Measurements from ENCODE around the gene ANGPTL2. TPM values are rescaled to one million over a fixed set of nuclear protein-coding genes. Genes with fewer than 3 reads are reported as not detected.

Gene ANGPTL2
- total and polyA plus RNA-seq, 2 of the 4 experiments (the other 2 are of a cell fraction): 9.5 to 25.1 TPM

GRCh38 chr9:127106466-127106855 lies 16.0 kb downstream of the ANGPTL2 start:
- in situ Hi-C loops (cut with MboI; ENCODE audit: low sequenced_read_pairs) (no loop called here), dilution Hi-C loops (cut with HindIII; ENCODE audit: low sequenced_read_pairs, unreplicated experiment) (no loop called here), intact Hi-C loops (cut with micrococcal nuclease) (no loop called here)
- no peak for ATAC-seq (ENCODE audit: low read depth)
- Histone ChIP-seq H3K56ac (ENCODE audit: extremely low read depth, insufficient read depth, low read length) (no peak overlapping the region), H3K14ac (replicated peaks; ENCODE audit: low read depth, low read length) (no peak overlapping the region), H3K4ac (ENCODE audit: low read depth, low read length) (no peak overlapping the region), H3K36me3 (ENCODE audit: control insufficient read depth, insufficient read depth, low read length) (peaks cover 72% of the 10 kb centered on the region), H2AK9ac (replicated peaks; ENCODE audit: low read depth, low read length, poor library complexity) (no peak overlapping the region), H3K9me3 (ENCODE audit: control insufficient read depth, insufficient read depth, low read length) (no peaks in the 10 kb centered on the region), H4K8ac (ENCODE audit: low read depth in 2 of 2, low read length in 2 of 2) (no peak overlapping the region), H3K27me3 (ENCODE audit: control insufficient read depth, insufficient read depth, low read length) (no peaks in the 10 kb centered on the region), H2BK5ac (ENCODE audit: low read depth, low read length, poor library complexity, severe bottlenecking) (no peak overlapping the region), H3K4me1 (ENCODE audit: control insufficient read depth, insufficient read depth, low read length) (peaks cover 20% of the 10 kb centered on the region), H2AK5ac (ENCODE audit: low read depth, low read length) (no peak overlapping the region), H3K27ac (ENCODE audit: insufficient read depth, low read length) (no peak overlapping the region), H3K9me1 (ENCODE audit: insufficient read depth, low read length) (peaks cover 15% of the 10 kb centered on the region), H3K18ac (ENCODE audit: low read depth, low read length) (no peak overlapping the region), H4K20me1 (ENCODE audit: insufficient read depth, low read length) (peaks cover 50% of the 10 kb centered on the region; the same call in 1 of the 2 replicates), H3K4me2 (ENCODE audit: low read depth, low read length) (no peak overlapping the region), H2BK120ac (ENCODE audit: low read depth, low read length) (no peak overlapping the region), H3K4me3 (ENCODE audit: insufficient read depth, low read depth, low read length) (no peak overlapping the region), H3K79me1 (ENCODE audit: low read depth in 1 of 2, low read length in 2 of 2) (peaks cover 6 to 29% of the 10 kb centered on the region in 2 experiments; a peak in 2 of 4 replicates), H3K9ac (ENCODE audit: low read depth, low read length) (no peak overlapping the region), H2AFZ (replicated peaks; ENCODE audit: low read length, poor library complexity) (no peak overlapping the region), H4K5ac (ENCODE audit: low read depth, low read length) (no peak overlapping the region), H3K23ac (ENCODE audit: low read depth, low read length) (no peak overlapping the region), H4K91ac (ENCODE audit: insufficient read depth, low read depth, low read length) (no peak overlapping the region), H2BK15ac (ENCODE audit: low read depth, low read length) (no peak overlapping the region), H2BK20ac (ENCODE audit: low read depth, low read length) (no peak overlapping the region)
- CTCF ChIA-PET: interaction anchor here (1.1 kb wide), 1 partner anchor 13 kb away, joined by 3 read pairs; no protein-coding TSS in a partner anchor
- no peak for DNase-seq
- 100% methylated on average over 2 of the region's 4 CpGs; no CpG with 5 or more reads in 1 of the 2 experiments for WGBS, 2 experiments (ENCODE audit: extremely low coverage in 2 of 2, insufficient read length in 1 of 2)
- TF ChIP-seq USF2 (IDR thresholded peaks at IDR 0.05; ENCODE audit: low read depth, low read length) (no peak), RAD21 (IDR thresholded peaks at IDR 0.05; ENCODE audit: low read length) (no peak), MAZ (IDR thresholded peaks at IDR 0.05; ENCODE audit: borderline replicate concordance, low read depth, low read length) (no peak), RCOR1 (IDR thresholded peaks at IDR 0.05; ENCODE audit: insufficient replicate concordance, low read length) (no peak), NFE2L2 (IDR thresholded peaks at IDR 0.05; ENCODE audit: low read depth, low read length) (no peak), CTCF (conservative IDR thresholded peaks at IDR 0.05; ENCODE audit: low read depth, low read length) (no peak), RFX5 (IDR thresholded peaks at IDR 0.05; ENCODE audit: low read depth, low read length) (no peak), CHD1 (IDR thresholded peaks at IDR 0.05; ENCODE audit: low read depth, low read length) (no peak), SMC3 (IDR thresholded peaks at IDR 0.05; ENCODE audit: low read depth, low read length) (no peak), FOS (IDR thresholded peaks at IDR 0.05; ENCODE audit: low read depth, low read length) (no peak), POLR2A (IDR thresholded peaks at IDR 0.05; ENCODE audit: low read depth, low read length) (no peak)
- BruUV-seq (replicated peaks): no TSS peak
- POLR2A ChIA-PET (ENCODE audit: unreplicated experiment): no interaction called here
